A549 treated with DMSO at 1 μM for 4 hours (cell line): ENCODE results near the gene ACOX2. TPM values are rescaled to one million over a fixed set of nuclear protein-coding genes. Genes with fewer than 3 reads are reported as not detected.

ENCODE experiments used
- total RNA-seq: library from RNA; stranded (reverse); fragments of 200-300 nt; extraction: Qiagen RNA extraction; gene quantifications from 5 replicates; pipeline ENCODE4 v1.2.3, GENCODE V29; 2022; ENCODE audit warnings: low read depth

The ACOX2 gene
- 7.8 to 11.7 TPM (median 10.8 TPM) in 5 replicates for total RNA-seq

DNA sequence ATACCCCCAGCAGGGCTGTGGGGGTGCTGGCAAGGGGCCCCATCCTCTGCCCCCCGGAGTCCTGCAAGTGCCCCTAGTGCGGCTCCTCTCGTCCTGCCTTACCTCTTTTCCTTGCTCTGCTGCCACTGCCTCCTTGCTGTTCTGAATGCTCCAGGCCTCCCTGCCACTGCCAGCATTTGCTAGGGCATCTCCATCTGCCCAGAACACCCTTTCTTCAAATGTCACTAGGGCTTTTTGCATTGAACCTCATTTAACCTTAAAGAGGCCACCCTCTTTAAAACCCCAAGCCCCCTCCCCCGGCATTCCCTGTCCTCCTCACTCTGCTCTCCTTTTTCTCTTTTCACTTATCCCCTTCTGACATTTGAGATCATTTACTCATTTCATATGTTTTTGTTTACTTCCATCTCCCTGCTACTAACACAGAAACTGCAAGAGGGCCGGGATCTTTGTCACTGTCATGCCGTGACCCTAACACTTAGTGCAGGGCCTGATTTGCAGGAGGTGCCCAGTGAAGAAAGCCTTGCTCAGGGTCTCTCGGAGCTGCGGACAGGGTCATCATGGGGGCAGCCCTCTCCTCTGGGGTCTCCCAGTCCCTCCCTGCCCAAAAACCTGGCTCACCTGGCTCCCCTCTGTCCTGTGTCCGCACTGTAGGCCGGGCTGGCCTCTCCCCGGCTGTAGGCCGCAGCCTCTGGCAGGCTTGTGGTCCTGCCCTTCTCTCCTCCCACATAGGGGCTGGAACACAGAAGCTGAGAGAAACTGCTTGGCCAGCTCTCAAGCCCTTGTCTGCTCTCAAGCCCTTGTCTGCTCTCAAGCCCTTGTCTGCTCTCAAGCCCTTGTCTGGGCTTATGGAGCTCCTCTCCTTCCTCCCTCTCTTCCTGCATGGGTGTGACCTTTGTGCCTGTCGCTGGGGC is at the start of gene ACOX2:
Gene ACOX2, minus strand, starts transcription at position 690 of the 911 bp plus-strand sequence. CDS start 2,084 bp downstream, outside the sequence.

DNA sequence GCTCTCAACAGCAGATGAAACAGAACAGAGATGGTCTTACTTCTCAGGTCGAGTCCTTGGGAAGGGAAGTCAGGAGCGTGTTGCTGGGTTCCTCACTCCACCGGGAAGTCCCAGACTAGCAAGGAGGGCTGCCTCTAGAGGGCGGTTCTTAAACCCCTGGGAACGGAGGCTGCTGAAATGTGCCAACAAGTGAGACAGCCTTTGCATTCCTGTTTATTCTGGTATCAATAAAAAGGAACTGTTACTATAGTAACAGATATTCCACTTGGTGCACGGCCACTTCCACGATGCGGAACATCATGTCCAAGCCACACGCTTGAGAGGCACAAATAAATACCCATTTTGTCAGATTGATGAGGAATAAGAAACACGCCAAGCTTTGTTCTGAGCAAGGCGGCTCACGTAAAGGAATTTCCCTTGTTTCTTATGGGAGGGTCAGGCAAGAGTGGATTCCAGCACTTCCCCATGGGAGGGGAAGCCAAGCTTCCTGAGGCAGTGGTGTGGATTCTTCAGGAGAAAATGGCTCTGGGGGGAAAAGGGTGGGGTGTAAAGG is 40.4 kb upstream of the ACOX2 start, which contains the start of gene FAM107A:
Gene FAM107A, minus strand, starts transcription at position 123 of the 553 bp plus-strand sequence. CDS start 7,531 bp downstream, outside the sequence.

DNA sequence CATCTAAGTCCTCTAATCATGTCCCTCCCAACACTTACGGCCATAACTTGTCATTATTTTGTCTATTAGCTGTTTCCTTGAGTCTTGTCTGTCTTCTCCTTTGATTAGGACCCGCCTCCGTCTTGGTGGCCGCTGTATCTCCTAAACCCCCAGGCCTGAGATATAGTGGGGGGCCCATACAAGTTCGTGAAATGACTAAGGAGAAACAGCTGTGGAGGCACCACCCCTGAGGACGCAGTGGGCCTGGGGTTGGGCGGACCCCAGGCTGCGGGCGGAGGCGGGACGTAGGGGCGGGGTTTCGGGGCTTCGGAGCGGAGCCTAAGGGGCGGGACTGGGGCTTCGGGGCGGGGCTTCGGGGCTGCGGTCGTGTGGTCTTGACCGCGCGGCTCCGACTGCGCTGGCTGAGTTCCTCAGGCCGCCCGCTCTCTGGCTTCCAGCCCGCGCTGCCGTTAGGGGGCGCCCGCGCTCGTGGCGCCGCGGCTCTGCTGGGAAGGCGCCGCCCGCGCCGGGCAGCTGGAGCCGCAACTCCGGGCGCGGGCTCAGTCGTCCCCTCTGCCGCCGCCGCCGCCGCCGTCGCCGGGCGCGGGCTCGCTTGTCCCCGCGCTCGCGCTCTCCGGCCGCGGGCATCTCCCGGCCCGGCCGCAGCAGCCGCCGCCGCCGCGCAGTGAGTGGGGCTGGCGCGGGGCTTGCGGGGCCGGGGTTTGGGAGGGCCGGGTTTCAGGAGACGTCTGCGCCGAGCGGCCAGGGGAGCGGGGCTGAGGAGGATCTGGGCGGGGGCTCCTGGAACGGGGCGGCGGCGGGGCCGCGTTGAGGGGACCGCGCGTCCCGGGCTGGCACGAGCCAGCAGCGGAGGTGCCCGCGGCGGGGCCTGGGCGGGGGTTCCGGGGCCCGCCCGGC is 45.2 kb downstream of the ACOX2 start, which contains the start of gene KCTD6:
Gene KCTD6, plus strand, starts transcription at position 591 of the 897 bp plus-strand sequence. CDS start 6,660 bp downstream, outside the sequence.

Other genes starting within 250 kb of the ACOX2 start
- gene RPP14, start 230.9 kb downstream of the ACOX2 start, total RNA-seq: 11.5 to 21.2 TPM (median 11.8 TPM) in 5 replicates
- gene HTD2, start 230.7 kb downstream of the ACOX2 start, total RNA-seq: 6.2 to 8.9 TPM (median 6.6 TPM) in 5 replicates
- gene PXK, start 204.3 kb downstream of the ACOX2 start, total RNA-seq: 5.4 to 7.8 TPM (median 6.3 TPM) in 5 replicates
- gene PDHB, start 103.4 kb downstream of the ACOX2 start, total RNA-seq: 57.9 to 68.2 TPM (median 64.1 TPM) in 5 replicates
- gene KCTD6, start 45.1 kb downstream of the ACOX2 start, total RNA-seq: 7.0 to 10.1 TPM (median 10.0 TPM) in 5 replicates
- gene FAM107A, start 40.2 kb upstream of the ACOX2 start, total RNA-seq: not detected in 5 replicates
- gene FAM3D, start 129.6 kb upstream of the ACOX2 start, total RNA-seq: not detected in 5 replicates